Posterior vena cava (tissue), 2 donors: ENCODE measurements around the gene B4GALT1. TPM values are rescaled to one million over a fixed set of nuclear protein-coding genes. Genes with fewer than 3 reads are reported as not detected.
"Not testable (repeated sequence)": the region's sequence is repeated elsewhere in the genome, so short reads cannot be mapped to it uniquely, and the experiment has no call there.

Source experiments
- DNase-seq: peaks from one replicate; pipeline ENCODE4 v3.0.0-alpha.2; 2020; ENCODE audit warnings: low spot score
- intact Hi-C, 2 donors: fragments of 100-400 bp; cut with DNase I; formaldehyde crosslinking; loops; one replicate each; pipeline versions ENCODE4 v1.14.1 to v1.14.2; 2022 to 2023
- total RNA-seq, 2 donors: library from RNA; stranded (reverse); fragmentation: NEBNext Ultra II Directional; extraction: Animal tissue kit (Norgen Biotek cat#: 25700); gene quantifications; one replicate each; pipeline ENCODE4 v1.2.1, GENCODE V29; 2021
- donor health status: DM: yes; HTN: yes; CAD: no.
- donor health status: DM: yes; HTN: yes; CAD: no.

Gene B4GALT1
- total RNA-seq, 2 donors from 2014 or later = 76.8 to 107 TPM

DNA sequence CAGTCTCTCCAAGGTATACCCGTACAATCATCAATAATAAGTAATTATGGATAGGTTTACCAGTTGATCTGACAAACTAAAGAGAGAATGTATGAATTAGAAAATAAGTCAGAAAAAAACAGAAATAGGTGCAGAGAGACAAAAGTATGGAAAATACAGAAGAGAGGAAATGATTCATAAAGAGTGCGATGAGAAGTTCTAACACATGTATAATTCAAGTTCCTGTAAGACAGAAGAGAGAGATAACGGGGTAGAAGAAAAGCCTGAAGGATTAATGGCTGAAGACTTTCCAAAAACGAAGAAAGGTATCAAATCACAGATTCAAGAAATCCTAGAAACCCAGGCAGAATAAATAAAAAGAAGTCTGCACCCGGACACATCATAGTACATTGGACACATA lies 74.5 kb downstream of the B4GALT1 start:
- intact Hi-C loops = no loop called here
- no peak for DNase-seq

DNA sequence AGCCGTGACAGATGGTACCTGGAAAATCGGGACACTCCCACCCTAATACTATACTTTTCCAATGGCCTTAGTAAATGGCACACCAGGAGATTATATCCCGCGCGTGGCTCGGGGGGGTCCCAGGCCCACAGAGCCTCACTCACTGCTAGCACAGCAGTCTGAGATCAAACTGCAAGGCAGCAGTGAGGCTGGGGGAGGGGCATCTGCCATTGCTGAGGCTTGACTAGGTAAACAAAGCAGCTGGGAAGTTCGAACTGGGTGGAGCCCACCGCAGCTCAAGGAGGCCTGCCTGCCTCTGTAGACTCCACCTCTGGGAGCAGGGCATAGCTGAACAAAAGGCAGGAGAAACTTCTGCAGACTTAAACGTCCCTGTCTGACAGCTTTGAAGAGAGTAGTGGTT lies 81.5 kb downstream of the B4GALT1 start:
- intact Hi-C loops = loop anchor here in 1 of 2 donors (2.0 kb wide), 1 partner anchor 141 kb away; no protein-coding TSS in a partner anchor

GRCh38 chr9:33082538-33083326 lies 84.4 kb downstream of the B4GALT1 start:
- no peak for DNase-seq
- intact Hi-C loops = loop anchor here in 1 of 2 donors (2.0 kb wide), 1 partner anchor 144 kb away; no protein-coding TSS in a partner anchor

More for the DNA sequence above, 81.5 kb downstream of the B4GALT1 start:
- DNase-seq = not testable (repeated sequence)

DNA sequence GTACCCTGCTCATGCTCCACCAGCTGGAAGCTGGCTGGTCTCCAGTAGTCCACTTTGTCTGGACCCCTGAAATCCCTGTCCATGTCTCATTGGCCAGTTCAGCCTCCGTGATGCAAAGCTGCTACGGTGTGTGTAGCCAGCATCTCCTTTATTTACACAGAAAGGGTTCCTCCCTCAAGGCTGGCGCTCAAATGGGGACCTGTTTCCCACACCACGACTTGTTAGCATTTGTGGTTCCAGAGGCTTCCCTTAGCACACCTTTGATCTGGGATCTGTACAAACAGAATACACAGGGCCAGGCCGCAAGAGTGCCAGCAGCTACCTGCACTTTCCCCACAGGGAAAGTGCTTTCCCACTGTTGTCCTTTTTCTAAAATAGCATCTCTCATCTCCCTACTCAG lies 85.0 kb downstream of the B4GALT1 start:
- DNase-seq = no peak
- intact Hi-C loops = loop anchor here in 1 of 2 donors (2.0 kb wide), 1 partner anchor 145 kb away; no protein-coding TSS in a partner anchor

DNA sequence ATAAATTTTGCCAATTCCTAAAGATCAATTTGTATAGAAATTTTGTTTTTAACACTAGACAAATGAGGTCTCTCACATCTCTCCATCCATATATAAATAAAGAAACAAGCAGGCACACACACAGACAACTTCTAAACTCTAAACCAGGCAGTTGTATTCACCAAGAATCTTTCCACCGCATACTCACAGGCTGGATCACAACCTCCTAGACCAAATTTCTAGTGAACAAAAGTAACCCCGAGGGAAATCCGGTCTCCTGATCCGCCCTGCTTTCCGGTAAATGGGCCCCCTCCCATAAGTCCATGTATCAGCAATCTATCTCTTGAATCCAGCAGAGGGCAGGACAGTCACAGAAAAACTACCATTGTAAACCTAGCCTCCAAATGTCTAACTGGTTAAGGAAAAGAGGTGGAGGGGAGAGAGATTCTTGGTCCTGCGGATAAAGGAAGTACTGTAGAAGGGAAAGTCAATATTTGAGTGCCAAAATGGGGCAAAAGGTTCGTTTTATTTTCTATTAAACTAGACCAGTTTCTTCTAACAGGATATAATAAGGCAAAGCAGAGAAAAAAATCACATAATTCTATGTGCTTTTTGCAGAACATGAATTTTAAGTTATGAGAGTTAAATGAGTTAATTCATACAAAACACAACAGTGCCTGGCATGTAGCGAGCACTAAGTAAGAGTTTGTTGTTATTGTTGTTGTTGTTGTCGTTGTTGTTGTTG lies 85.8 kb downstream of the B4GALT1 start:
- no peak for DNase-seq

GRCh38 chr9:33080534-33080933 lies 86.6 kb downstream of the B4GALT1 start:
- intact Hi-C loops = no loop called here
- DNase-seq = no peak

More for the DNA sequence above, 85.8 kb downstream of the B4GALT1 start:
- intact Hi-C loops = no loop called here

DNA sequence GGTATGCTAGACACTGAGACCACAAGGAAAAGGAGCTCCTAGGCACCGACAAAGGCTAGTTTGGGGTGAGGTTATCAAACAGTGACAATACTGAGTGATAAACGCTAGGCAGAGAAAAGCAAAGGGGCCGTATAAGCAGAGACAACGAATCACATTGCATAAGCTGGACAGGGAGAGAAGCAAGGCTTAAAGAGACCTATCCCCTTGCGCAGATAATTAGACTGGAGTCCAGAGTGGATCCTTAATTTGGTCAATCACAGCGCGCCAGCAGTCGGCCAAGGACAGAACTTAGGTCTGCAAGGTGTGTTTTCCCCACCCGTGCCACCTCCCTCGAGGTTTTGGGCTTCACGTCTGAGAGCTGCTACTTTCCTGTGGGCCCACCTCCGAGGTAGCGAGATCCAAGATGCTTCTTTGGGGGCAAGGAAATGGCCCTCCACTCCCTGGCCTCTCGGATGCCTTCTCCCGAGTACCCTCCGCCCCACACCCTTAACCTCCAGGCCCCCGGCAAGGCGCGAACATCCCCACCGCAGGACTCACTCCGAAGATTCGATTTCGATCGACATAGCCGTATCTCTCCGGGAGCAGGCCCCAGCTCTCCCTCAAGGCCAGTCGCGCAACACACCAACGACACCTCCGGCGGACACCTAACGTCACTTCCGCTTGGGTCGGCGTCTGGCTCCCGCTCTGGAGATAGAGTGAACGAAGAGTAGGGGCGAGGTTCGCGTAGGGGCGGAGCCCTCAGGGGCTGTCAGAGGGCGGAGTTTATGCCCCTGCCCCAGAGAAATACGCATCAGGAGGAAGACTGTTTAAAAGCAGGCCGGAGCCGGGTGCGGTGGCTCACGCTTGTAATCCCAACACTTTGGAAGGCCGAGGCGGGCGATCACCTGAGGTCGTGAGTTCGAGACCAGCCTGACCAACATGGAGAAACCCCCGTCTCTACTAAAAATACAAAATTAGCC lies 90.8 kb downstream of the B4GALT1 start, which contains the start of gene SMU1:
Gene SMU1 (minus strand): TSS at position 629 of the 959 bp plus-strand sequence. CDS start 66 bp downstream, at position 563.
- intact Hi-C loops = no loop called here
- peak; percentile 99 for DNase-seq

DNA sequence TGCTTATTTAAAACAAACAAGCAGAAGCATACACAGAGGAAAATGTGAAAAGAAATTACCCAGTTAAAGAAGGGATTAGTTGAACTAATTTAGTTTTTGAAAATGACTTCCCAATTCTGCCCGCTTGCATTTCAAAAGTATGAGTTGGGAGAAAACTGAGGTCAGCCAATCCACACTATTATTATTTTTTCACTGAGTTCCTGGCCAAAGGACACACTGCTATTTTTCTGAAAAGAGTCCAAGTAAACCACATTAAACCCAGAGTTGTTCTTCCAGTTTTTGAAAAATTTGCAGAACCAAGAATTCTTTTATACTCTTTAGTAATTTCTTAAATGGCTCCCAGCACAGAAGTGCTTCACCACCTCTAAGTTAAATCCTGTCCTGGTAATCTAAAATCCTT lies 98.1 kb downstream of the B4GALT1 start:
- DNase-seq = no peak
- intact Hi-C loops = no loop called here

- intact Hi-C loops = no loop called here
- DNase-seq = no peak
Observed at GRCh38 chr9:33065157-33066076, 101.7 kb downstream of the B4GALT1 start.

Other genes starting within 250 kb of the B4GALT1 start
- 10 to 100 TPM; 20.2 to 20.9 TPM for gene APTX, start 165.7 kb downstream of the B4GALT1 start, total RNA-seq
- gene DNAJA1, start 142.1 kb downstream of the B4GALT1 start, total RNA-seq = 10 to 100 TPM; 71.8 to 83.1 TPM
- gene SMU1, start 90.7 kb downstream of the B4GALT1 start, total RNA-seq = 10 to 100 TPM; 15.8 to 16.8 TPM
- gene SPINK4, start 72.8 kb upstream of the B4GALT1 start, total RNA-seq = not detected
- gene BAG1, start 97.4 kb upstream of the B4GALT1 start, total RNA-seq = 100 to 1,000 TPM in 1 of 2 donors, 10 to 100 TPM in 1; 73.8 to 103 TPM
- gene CHMP5, start 97.7 kb upstream of the B4GALT1 start, total RNA-seq = 10 to 100 TPM; 54.2 to 61.7 TPM
- 10 to 100 TPM; 30.1 to 37.2 TPM for gene NFX1, start 123.2 kb upstream of the B4GALT1 start, total RNA-seq
- 1 to 10 TPM; 4.6 TPM for gene AQP7, start 235.2 kb upstream of the B4GALT1 start, total RNA-seq